ENCODE results near the gene IRF4.

The IRF4 gene

DNA sequence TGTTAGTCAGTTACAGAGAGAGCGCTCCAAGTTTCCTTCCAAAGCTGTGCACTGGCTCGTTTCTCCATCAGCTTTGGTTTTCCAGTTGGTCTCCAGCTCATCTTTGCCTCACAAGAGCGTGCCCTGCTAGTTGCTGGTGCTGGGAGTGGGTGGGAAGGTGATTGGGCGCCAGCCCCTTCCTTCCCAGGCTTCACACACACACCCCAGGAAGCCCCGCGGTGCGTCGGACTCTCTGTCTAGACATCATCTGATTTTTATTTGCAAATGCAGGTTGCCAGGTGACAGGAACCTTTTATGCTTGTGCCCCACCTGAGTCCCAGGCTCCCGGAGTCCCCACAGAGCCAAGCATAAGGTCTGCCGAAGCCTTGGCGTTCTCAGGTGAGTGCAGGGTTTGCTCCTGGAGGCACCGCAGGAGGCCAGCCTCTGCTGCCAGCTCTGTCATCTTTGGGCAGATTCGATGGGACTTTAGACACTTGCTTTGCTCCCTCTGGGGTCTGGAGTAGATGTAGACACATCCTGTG, 7.1 kb downstream of the IRF4 start:
- DNase-seq (ENCODE audit: low read depth): no peak

DNA sequence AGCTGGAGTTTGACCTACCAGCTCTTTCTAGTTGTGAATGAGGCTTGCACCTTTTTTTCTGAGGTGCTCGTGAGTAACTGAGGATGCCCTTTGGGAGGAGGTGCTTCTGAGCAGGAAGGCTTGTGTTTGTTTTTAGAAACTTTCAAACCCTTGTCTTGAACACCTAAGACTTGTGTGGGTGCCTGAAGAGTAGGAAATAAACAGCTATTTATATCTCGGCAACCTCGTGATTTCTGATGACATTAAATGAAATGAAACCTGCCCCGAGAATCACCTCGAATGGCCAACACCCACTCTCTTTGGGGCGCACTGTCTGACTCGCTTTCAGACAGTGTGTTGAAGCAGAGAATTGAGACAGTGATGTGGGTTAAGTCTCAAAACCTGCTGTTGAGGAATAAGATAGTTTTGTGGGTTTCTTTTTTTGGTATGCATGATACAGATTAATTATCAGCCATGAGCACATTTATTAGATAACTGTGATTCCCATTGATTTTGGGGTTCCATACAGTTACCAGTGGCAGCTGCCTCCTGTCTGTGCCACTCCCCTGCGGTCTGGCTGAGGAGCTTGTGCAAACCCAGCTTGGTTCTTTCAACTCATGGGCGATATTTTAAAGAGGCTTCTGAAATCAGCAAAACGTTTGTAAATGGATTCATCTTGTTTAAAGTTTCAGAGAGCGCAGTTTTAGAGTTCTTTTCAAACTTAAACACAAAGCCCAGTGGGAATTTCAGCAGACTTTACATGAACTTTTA, 8.4 kb downstream of the IRF4 start:
- DNase-seq (ENCODE audit: low read depth): no peak

DNA sequence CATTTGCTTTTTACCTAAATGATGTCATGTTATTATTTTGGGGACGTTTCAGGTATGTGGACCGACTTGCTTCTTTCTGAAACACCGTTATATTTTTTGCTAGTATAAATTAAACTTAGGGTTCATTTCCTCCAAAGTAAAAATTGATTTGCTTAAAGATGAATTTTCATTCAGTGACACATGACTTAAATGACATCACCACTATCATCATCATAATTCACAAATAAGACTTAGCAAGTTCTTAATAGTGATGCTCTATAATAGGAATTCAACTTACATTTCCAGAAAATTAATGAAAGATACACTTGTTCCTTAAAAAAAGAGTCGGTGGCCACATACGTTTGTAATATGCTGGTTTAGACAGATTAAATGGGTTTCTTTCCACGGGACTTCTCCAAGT, 9.3 kb downstream of the IRF4 start:
- DNase-seq (ENCODE audit: low read depth): no peak

DNA sequence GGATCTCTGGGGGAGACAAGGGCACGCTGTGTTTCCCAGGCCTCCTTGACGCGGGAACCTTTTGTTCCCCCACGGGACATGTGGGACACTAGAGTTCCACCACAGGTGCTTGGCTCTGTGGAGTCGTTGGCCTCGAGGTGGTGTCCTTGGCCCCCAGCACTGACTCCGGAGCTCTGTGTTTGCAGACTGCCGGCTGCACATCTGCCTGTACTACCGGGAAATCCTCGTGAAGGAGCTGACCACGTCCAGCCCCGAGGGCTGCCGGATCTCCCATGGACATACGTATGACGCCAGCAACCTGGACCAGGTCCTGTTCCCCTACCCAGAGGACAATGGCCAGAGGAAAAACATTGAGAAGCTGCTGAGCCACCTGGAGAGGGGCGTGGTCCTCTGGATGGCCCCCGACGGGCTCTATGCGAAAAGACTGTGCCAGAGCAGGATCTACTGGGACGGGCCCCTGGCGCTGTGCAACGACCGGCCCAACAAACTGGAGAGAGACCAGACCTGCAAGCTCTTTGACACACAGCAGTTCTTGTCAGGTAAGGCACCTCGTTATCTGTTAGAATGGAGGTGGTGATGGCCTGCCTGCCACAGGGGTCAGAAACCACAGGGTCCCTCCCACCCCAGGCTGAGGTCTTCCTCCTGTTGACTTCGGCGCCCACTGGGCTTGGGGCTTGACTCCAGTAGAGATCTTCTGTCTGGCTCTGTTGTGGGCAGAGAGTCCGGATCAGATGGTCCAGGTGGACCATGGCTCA, 9.9 kb downstream of the IRF4 start:
- DNase-seq (ENCODE audit: low read depth): no peak

- no peak for DNase-seq (ENCODE audit: low read depth)
Measured at GRCh38 chr6:401994-402640, 10.6 kb downstream of the IRF4 start.

- no peak for DNase-seq (ENCODE audit: low read depth)
Measured at GRCh38 chr6:402901-403658, 11.5 kb downstream of the IRF4 start.

DNA sequence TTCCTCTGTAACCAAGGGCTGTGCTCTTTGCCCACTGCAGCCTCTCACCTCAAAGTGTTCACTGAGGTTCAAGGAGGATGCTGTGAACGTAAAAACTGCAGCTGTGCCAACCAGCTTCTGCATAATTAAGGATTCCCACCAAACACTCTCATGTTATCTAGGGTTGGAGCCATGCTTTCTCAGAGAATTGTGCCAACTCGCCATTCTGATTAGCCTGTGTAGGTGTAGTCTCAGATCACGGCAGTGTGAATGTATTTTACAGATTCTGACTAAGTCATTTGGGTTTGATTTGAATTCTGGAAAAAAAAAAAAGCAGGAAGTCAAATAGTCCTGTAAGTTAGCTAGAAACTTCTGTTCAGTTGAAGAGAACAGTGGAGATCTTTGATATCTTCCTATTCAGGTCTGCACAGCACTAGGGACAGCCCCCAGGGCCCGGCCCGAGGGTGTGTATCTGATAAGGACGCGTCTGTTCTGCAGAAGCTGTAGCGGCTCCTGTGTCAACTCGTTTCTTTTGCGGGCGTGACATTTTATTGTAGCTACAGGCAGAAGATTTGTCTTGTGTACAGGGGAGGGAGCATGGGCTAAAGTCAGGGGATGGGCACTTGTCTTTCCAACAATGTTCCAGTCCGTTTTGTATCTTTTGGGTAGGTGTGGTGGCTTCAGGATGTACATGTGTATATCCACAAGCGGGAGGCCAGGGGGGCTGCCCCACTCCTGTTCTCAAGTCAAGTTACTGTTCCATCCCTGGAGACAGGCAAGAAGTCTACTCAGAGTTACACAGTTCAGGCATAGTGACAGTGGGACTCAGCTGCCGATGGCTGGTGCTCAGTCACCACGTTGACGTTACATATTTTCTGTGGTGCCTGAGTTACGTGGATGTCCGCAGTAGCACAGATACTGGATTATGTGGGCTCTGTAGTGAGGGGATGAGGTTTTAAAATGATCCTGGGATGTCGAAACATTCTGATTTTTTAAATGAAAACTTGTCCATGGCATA, 12.4 kb downstream of the IRF4 start:
- DNase-seq (ENCODE audit: low read depth): no peak

DNA sequence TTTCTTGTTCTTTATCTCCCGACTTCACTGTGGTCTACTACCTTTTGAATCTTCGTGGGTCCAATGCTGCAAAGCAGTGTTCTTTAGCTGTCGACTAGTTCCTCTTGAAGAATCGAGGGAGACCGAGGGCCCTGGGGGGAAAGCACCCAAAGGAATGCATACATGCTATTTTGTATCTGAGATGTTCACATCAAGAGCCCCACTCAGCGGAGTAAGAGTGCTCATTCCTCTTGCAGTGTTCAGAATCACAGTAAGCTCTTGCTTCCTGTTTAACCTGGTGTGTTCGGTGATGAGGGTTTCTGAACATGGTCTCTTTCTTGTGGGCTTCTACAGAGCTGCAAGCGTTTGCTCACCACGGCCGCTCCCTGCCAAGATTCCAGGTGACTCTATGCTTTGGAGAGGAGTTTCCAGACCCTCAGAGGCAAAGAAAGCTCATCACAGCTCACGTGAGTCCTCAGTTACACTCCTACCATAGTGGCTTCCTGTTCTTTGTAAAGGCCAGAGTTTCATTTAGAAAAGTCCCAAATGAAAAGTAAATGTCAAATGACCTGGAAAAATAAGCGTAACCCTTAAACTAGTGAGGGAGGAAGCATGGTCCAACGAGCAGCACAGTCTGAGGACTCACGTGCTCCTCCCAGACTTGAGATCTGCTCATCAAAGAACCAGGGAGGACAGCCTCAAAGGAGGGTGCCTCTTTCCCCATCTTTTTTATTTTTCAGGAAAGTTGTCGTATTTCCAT, 13.3 kb downstream of the IRF4 start:
- no peak for DNase-seq (ENCODE audit: low read depth)

DNA sequence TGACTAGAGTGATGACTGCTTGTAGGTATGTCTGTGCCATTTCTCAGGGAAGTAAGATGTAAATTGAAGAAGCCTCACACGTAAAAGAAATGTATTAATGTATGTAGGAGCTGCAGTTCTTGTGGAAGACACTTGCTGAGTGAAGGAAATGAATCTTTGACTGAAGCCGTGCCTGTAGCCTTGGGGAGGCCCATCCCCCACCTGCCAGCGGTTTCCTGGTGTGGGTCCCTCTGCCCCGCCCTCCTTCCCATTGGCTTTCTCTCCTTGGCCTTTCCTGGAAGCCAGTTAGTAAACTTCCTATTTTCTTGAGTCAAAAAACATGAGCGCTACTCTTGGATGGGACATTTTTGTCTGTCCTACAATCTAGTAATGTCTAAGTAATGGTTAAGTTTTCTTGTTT, 16.6 kb downstream of the IRF4 start:
- no peak for DNase-seq (ENCODE audit: low read depth)

DNA sequence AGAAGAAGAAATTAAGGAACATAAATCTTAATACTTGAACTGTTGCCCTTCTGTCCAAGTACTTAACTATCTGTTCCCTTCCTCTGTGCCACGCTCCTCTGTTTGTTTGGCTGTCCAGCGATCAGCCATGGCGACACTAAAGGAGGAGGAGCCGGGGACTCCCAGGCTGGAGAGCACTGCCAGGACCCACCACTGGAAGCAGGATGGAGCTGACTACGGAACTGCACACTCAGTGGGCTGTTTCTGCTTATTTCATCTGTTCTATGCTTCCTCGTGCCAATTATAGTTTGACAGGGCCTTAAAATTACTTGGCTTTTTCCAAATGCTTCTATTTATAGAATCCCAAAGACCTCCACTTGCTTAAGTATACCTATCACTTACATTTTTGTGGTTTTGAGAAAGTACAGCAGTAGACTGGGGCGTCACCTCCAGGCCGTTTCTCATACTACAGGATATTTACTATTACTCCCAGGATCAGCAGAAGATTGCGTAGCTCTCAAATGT, 17.1 kb downstream of the IRF4 start:
- no peak for DNase-seq (ENCODE audit: low read depth)

- DNase-seq (ENCODE audit: low read depth): no peak
Measured at GRCh38 chr6:409370-409972, 17.9 kb downstream of the IRF4 start.

- DNase-seq (ENCODE audit: low read depth): no peak
Measured at GRCh38 chr6:410555-411395, 19.2 kb downstream of the IRF4 start.

- no peak for DNase-seq (ENCODE audit: low read depth)
Measured at GRCh38 chr6:411402-412145, 20.0 kb downstream of the IRF4 start.

- DNase-seq (ENCODE audit: low read depth): no peak
Measured at GRCh38 chr6:412146-412886, 20.8 kb downstream of the IRF4 start.

GRCh38 chr6:414447-414846, 22.9 kb downstream of the IRF4 start:
- DNase-seq (ENCODE audit: low read depth): no peak

GRCh38 chr6:415087-415486, 23.5 kb downstream of the IRF4 start:
- DNase-seq (ENCODE audit: low read depth): no peak

GRCh38 chr6:421211-421610, 29.7 kb downstream of the IRF4 start:
- no peak for DNase-seq (ENCODE audit: low read depth)

Measured in stimulated activated CD8-positive, alpha-beta memory T cell treated with anti-CD3 and anti-CD28 coated beads, Interleukin-15, amount 100 ng/mL, for 24 hours (primary cell).